ENCODE measurements around the gene SPATA7.

SPATA7 gene

DNA sequence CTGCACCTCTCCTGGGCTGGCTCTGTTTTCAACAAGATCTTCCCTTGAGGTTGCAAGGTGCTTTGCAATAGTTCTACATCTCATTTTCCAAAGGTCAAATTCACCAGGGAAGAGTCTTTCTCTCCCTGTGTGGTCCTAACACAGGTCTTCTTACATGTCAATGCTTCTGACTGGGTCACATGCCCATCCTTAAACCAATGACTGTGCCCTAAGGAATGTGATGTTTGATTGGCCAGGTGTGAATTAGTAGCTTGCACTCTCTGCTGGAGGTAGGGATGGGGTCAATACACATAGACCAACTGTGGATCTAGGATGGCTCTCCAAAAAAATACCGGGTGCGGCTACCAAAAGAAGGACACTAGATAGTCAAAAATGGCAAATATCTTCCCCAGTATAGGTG, 42.5 kb upstream of the SPATA7 start (continued):
- TF ChIP-seq, protein P1, sequence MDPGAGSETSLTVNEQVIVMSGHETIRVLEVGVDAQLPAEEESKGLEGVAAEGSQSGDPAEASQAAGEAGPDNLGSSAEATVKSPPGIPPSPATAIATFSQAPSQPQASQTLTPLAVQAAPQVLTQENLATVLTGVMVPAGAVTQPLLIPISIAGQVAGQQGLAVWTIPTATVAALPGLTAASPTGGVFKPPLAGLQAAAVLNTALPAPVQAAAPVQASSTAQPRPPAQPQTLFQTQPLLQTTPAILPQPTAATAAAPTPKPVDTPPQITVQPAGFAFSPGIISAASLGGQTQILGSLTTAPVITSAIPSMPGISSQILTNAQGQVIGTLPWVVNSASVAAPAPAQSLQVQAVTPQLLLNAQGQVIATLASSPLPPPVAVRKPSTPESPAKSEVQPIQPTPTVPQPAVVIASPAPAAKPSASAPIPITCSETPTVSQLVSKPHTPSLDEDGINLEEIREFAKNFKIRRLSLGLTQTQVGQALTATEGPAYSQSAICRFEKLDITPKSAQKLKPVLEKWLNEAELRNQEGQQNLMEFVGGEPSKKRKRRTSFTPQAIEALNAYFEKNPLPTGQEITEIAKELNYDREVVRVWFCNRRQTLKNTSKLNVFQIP (CRISPR knock-in tag; IDR thresholded peaks at IDR 0.05; ENCODE audit: borderline replicate concordance, low read depth), result no peak
- TF ChIP-seq, protein P2, sequence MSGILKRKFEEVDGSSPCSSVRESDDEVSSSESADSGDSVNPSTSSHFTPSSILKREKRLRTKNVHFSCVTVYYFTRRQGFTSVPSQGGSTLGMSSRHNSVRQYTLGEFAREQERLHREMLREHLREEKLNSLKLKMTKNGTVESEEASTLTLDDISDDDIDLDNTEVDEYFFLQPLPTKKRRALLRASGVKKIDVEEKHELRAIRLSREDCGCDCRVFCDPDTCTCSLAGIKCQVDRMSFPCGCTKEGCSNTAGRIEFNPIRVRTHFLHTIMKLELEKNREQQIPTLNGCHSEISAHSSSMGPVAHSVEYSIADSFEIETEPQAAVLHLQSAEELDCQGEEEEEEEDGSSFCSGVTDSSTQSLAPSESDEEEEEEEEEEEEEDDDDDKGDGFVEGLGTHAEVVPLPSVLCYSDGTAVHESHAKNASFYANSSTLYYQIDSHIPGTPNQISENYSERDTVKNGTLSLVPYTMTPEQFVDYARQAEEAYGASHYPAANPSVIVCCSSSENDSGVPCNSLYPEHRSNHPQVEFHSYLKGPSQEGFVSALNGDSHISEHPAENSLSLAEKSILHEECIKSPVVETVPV (CRISPR knock-in tag; IDR thresholded peaks at IDR 0.05), result no peak
- TF ChIP-seq SNAI2 (CRISPR knock-in tag; IDR thresholded peaks at IDR 0.05), result no peak
- TF ChIP-seq OSR1 (CRISPR knock-in tag; IDR thresholded peaks at IDR 0.05), result no peak
- TF ChIP-seq CSDC2 (CRISPR knock-in tag; IDR thresholded peaks at IDR 0.05), result no peak

DNA sequence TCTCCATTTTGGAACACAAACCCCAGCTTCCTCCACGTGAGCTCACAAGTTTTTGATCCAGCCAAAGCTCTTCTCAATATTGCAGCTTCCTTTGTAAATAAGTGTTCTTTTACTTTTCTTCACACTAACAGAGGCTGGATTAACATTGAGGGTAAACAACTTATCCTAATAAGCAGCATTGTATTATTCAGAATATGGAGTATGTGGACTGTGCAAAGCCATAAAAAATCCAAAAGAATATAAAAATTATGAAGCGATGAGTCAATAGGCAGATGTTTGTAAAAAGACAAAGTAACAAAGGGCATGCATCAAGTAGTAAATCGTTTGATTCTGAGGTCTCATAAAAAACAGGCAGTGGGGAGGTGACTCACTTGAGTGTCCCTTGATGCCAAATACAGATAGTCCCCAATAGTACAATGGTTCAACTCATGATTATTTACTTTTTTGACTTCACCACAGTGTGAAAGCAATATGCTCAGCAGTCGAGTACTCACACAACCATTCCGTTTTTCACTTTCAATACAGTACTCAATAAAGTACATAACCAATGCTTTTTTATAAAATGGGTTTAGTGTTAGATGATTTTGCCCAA, 39.3 kb upstream of the SPATA7 start:
- no peak for TF ChIP-seq RARB (CRISPR knock-in tag; IDR thresholded peaks at IDR 0.05)
- TF ChIP-seq, protein P3, sequence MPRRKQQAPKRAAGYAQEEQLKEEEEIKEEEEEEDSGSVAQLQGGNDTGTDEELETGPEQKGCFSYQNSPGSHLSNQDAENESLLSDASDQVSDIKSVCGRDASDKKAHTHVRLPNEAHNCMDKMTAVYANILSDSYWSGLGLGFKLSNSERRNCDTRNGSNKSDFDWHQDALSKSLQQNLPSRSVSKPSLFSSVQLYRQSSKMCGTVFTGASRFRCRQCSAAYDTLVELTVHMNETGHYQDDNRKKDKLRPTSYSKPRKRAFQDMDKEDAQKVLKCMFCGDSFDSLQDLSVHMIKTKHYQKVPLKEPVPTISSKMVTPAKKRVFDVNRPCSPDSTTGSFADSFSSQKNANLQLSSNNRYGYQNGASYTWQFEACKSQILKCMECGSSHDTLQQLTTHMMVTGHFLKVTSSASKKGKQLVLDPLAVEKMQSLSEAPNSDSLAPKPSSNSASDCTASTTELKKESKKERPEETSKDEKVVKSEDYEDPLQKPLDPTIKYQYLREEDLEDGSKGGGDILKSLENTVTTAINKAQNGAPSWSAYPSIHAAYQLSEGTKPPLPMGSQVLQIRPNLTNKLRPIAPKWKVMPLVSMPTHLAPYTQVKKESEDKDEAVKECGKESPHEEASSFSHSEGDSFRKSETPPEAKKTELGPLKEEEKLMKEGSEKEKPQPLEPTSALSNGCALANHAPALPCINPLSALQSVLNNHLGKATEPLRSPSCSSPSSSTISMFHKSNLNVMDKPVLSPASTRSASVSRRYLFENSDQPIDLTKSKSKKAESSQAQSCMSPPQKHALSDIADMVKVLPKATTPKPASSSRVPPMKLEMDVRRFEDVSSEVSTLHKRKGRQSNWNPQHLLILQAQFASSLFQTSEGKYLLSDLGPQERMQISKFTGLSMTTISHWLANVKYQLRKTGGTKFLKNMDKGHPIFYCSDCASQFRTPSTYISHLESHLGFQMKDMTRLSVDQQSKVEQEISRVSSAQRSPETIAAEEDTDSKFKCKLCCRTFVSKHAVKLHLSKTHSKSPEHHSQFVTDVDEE (CRISPR knock-in tag; IDR thresholded peaks at IDR 0.05), result no peak
- TF ChIP-seq, protein P1 (CRISPR knock-in tag; IDR thresholded peaks at IDR 0.05; ENCODE audit: borderline replicate concordance, low read depth), result no peak
- ATAC-seq, result no peak

DNA sequence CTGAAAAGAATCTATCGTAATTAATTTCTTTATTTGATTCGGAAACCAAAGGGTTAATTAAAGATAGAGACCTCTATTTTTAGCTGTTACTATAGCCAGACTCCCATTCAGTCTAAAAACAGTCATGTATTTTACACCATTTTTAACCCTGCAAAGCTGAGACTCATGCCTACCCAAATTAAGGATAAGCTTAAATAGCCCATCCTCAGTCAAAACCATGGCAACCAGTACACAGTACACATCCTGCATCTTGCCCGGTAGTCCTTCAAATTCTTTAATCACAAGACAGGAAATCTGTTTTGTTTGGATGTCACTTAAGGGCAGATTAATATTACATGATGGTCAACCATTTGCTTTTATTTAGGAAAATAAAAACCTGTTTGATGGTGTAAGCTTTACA, 36.9 kb upstream of the SPATA7 start:
- no peak for ATAC-seq
- TF ChIP-seq ARNTL (CRISPR knock-in tag; IDR thresholded peaks at IDR 0.05; ENCODE audit: borderline replicate concordance, low read depth) (no peak), ZNF8 (CRISPR knock-in tag; IDR thresholded peaks at IDR 0.05) (no peak), PPARA (CRISPR knock-in tag; IDR thresholded peaks at IDR 0.05; ENCODE audit: borderline replicate concordance) (no peak), SNAI2 (CRISPR knock-in tag; IDR thresholded peaks at IDR 0.05) (no peak)

DNA sequence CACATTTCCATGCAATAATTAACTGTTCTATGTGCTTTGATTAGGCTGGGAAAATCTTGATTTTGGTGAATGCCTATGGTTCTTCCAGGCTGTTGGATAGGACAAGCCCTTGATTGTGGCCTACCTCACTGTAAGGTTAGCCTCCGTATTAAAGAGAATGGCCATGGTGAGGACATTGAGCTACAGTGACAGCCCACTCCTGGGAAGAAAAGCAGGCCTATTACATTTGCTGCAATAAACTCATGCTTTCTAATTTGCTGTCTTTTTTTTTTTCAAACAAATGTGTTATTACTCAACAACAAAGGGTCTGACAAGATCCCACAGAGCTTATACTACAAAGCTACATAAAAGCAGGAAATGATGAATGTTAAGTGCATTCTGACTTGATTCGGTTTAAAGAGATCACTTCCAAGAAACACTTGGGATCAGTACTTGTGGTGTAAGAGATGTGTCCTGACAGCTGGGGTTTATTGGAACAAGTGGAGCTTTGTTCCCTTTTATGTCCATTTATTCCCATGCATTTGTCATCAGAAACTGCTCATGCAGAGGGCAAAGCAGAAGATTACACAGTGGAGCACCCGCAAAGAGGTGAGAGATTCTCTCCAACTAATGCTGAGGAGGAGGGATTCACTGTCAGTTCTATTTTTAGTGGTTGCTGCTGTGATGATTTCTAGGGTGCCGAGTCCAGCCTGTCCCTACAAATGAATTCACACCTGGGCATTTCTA, 33.3 kb upstream of the SPATA7 start:
- no peak for ATAC-seq
- TF ChIP-seq, protein P4, sequence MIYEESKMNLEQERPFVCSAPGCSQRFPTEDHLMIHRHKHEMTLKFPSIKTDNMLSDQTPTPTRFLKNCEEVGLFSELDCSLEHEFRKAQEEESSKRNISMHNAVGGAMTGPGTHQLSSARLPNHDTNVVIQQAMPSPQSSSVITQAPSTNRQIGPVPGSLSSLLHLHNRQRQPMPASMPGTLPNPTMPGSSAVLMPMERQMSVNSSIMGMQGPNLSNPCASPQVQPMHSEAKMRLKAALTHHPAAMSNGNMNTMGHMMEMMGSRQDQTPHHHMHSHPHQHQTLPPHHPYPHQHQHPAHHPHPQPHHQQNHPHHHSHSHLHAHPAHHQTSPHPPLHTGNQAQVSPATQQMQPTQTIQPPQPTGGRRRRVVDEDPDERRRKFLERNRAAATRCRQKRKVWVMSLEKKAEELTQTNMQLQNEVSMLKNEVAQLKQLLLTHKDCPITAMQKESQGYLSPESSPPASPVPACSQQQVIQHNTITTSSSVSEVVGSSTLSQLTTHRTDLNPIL (CRISPR knock-in tag; IDR thresholded peaks at IDR 0.05; ENCODE audit: low read depth), result no peak
- TF ChIP-seq GLIS3 (CRISPR knock-in tag; IDR thresholded peaks at IDR 0.05) (no peak), OSR1 (CRISPR knock-in tag; IDR thresholded peaks at IDR 0.05) (no peak), ISL1 (CRISPR knock-in tag; IDR thresholded peaks at IDR 0.05) (no peak), TCF4 (CRISPR knock-in tag; IDR thresholded peaks at IDR 0.05; ENCODE audit: borderline replicate concordance) (no peak), TOX (CRISPR knock-in tag; IDR thresholded peaks at IDR 0.05; ENCODE audit: borderline replicate concordance) (no peak), ZNF565 (CRISPR knock-in tag; conservative IDR thresholded peaks at IDR 0.05; ENCODE audit: low read depth) (no peak), SNAI2 (CRISPR knock-in tag; IDR thresholded peaks at IDR 0.05) (no peak), ZFP30 (CRISPR knock-in tag; IDR thresholded peaks at IDR 0.05) (no peak), ZFP3 (CRISPR knock-in tag; IDR thresholded peaks at IDR 0.05) (no peak)
- TF ChIP-seq, protein P2 (CRISPR knock-in tag; IDR thresholded peaks at IDR 0.05), result no peak
- TF ChIP-seq, protein P5, sequence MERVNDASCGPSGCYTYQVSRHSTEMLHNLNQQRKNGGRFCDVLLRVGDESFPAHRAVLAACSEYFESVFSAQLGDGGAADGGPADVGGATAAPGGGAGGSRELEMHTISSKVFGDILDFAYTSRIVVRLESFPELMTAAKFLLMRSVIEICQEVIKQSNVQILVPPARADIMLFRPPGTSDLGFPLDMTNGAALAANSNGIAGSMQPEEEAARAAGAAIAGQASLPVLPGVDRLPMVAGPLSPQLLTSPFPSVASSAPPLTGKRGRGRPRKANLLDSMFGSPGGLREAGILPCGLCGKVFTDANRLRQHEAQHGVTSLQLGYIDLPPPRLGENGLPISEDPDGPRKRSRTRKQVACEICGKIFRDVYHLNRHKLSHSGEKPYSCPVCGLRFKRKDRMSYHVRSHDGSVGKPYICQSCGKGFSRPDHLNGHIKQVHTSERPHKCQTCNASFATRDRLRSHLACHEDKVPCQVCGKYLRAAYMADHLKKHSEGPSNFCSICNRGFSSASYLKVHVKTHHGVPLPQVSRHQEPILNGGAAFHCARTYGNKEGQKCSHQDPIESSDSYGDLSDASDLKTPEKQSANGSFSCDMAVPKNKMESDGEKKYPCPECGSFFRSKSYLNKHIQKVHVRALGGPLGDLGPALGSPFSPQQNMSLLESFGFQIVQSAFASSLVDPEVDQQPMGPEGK (CRISPR knock-in tag; IDR thresholded peaks at IDR 0.05; ENCODE audit: borderline replicate concordance), result no peak
- TF ChIP-seq, protein P1 (CRISPR knock-in tag; IDR thresholded peaks at IDR 0.05; ENCODE audit: borderline replicate concordance, low read depth), result no peak
